T1000 (cell line): ENCODE measurements around the gene C19orf85.
"Not testable (repeated sequence)": the region's sequence is repeated elsewhere in the genome, so short reads cannot be mapped to it uniquely, and the experiment has no call there.

Experiments used
- DNase-seq: peaks from one replicate; lab custom pipeline; 2025; ENCODE audit warnings: mixed read lengths; lab: John Stamatoyannopoulos, UW

The C19orf85 gene

GRCh38 chr19:55440411-55441105 lies 24.0 kb downstream of the C19orf85 start:
- no peak for DNase-seq

GRCh38 chr19:55439052-55439451 lies 25.5 kb downstream of the C19orf85 start:
- DNase-seq: no peak

- peak; percentile 48 for DNase-seq
Observed at GRCh38 chr19:55437410-55437809, 27.1 kb downstream of the C19orf85 start.

- DNase-seq: no peak
Observed at GRCh38 chr19:55436847-55437246, 27.7 kb downstream of the C19orf85 start.

- no peak for DNase-seq
Observed at GRCh38 chr19:55435020-55435419, 29.5 kb downstream of the C19orf85 start.

- DNase-seq: no peak
Observed at GRCh38 chr19:55434356-55434919, 30.1 kb downstream of the C19orf85 start.

- DNase-seq: no peak
Observed at GRCh38 chr19:55433292-55433691, 31.3 kb downstream of the C19orf85 start.

GRCh38 chr19:55432241-55432959 lies 32.2 kb downstream of the C19orf85 start:
- DNase-seq: no peak

- no peak for DNase-seq
Observed at GRCh38 chr19:55431183-55431582, 33.4 kb downstream of the C19orf85 start.

GRCh38 chr19:55426042-55426441 lies 38.5 kb downstream of the C19orf85 start:
- no peak for DNase-seq

GRCh38 chr19:55424518-55424917 lies 40.0 kb downstream of the C19orf85 start:
- DNase-seq: no peak

- DNase-seq: no peak
Observed at GRCh38 chr19:55423225-55424005, 41.1 kb downstream of the C19orf85 start.

GRCh38 chr19:55421281-55421680 lies 43.3 kb downstream of the C19orf85 start:
- DNase-seq: not testable (repeated sequence)

GRCh38 chr19:55419624-55420236 lies 44.8 kb downstream of the C19orf85 start:
- DNase-seq: no peak

- DNase-seq: no peak
Observed at GRCh38 chr19:55419103-55419502, 45.4 kb downstream of the C19orf85 start.

GRCh38 chr19:55418185-55418584 lies 46.4 kb downstream of the C19orf85 start:
- DNase-seq: peak; percentile 63
